Lung (tissue), 12 donors: ENCODE data around the gene SARDH. TPM values are rescaled to one million over a fixed set of nuclear protein-coding genes. Genes with fewer than 3 reads are reported as not detected.
A peak's percentile ranks its signal among the peaks of the same experiment; 100 is the strongest.

Experiments used
- ATAC-seq: fragments of 200-7000 bp; cut with Tn5 transposase; one replicate; pipeline ENCODE4 v1.9.1; 2020; ENCODE audit warnings: moderate number of reproducible peaks; ENCODE audit not compliant: insufficient read depth, low FRiP score
- DNase-seq, 3 donors: peaks; one replicate each; pipeline ENCODE4 v3.0.0-alpha.2; 2013 to 2017
- H3K27ac ChIP-seq, 2 donors: one replicate each; pipeline ENCODE4 v1.5.1; 2013; ENCODE audit warnings: mild to moderate bottlenecking in 2 of 2, moderate library complexity in 2 of 2, control low read depth in 1 of 2, inconsistent platforms in 1 of 2, low read depth in 1 of 2, low read length in 1 of 2
- H3K27me3 ChIP-seq, 3 donors: one replicate each; pipeline ENCODE4 v1.5.1; 2013; ENCODE audit warnings: low read length in 2 of 3; ENCODE audit not compliant: control insufficient read depth in 3 of 3, insufficient read depth in 3 of 3
- H3K36me3 ChIP-seq, 4 donors: one replicate each; pipeline ENCODE4 v1.5.1; 2013; ENCODE audit warnings: low read length in 4 of 4, mild to moderate bottlenecking in 1 of 4, moderate library complexity in 1 of 4; ENCODE audit not compliant: control insufficient read depth in 4 of 4, insufficient read depth in 4 of 4
- H3K4me1 ChIP-seq, 5 donors: one replicate each; pipeline ENCODE4 v1.5.1; 2013; ENCODE audit warnings: low read length in 5 of 5, mild to moderate bottlenecking in 2 of 5, moderate library complexity in 1 of 5; ENCODE audit not compliant: control insufficient read depth in 5 of 5, insufficient read depth in 5 of 5
- H3K4me3 ChIP-seq: one replicate; pipeline ENCODE4 v1.5.1; 2013; ENCODE audit warnings: mild to moderate bottlenecking, control low read depth, moderate library complexity
- H3K9ac ChIP-seq, 2 donors: one replicate each; pipeline ENCODE4 v1.5.1; 2013; ENCODE audit warnings: low read length in 2 of 2, control low read depth in 1 of 2; ENCODE audit not compliant: insufficient read depth in 1 of 2
- H3K9me3 ChIP-seq, 4 donors: one replicate each; pipeline ENCODE4 v1.5.1; 2013; ENCODE audit warnings: low read length in 3 of 4, mild to moderate bottlenecking in 1 of 4, moderate library complexity in 1 of 4; ENCODE audit not compliant: control insufficient read depth in 4 of 4, insufficient read depth in 3 of 4
- WGBS, 2 donors: extraction: QIAGEN DNeasy Blood & Tissue Kit; methylation state at CpG; one replicate each; pipeline ENCODE4 v1.1.7; 2013; 5-methylcytosine and 5-hydroxymethylcytosine counted together
- polyA plus RNA-seq, 2 donors: library from polyadenylated mRNA; stranded (reverse); fragments of 200-250 nt; gene quantifications; one replicate each; pipeline ENCODE4 v1.2.1, GENCODE V29; 2013
- total RNA-seq, 2 donors: library from RNA; depleted of rRNA in 1 of 2; stranded (reverse); fragments of >200 nt in 1 of 2; gene quantifications; one replicate each; pipeline ENCODE4 v1.2.1, GENCODE V29; 2014 to 2021
- TF ChIP-seq, protein P1 (sequence below): IDR thresholded peaks from 2 replicates; pipeline ENCODE4 v1.5.1; 2012; ENCODE audit warnings: mild to moderate bottlenecking; ENCODE audit errors: control extremely low read depth, extremely low read depth
- donor health status: control.
- donor health status: control.
- donor health status: Bipolar disorder and iron deficiency.
- donor health status: healthy.
- donor health status: DM: yes; HTN: yes; CAD: no.

The SARDH gene
- total and polyA plus RNA-seq, 4 donors = 1.8 to 8.4 (median 4.7) TPM

DNA sequence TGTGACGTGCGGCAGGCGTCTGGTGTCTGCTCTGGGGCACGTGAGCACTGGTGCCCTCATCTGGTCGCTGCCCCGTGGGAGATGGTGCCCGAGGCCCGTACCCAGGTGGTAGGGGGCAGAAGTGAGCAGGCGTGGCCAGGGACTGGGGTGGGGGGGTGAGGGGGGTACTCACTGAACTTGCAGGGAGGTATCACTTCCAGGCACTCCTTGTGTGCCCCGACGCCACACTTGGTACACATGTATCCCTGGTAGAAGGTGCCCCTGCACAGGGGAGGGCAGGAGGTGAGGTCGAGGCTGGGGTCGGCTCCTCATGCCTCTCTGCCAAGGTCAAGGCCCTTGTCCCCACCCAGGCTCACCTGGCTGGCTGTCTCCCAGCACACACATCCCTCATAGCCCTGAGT, 45.2 kb upstream of the SARDH start:
- no peak for ATAC-seq
- DNase-seq = no peak
- H3K9ac ChIP-seq = no peak overlapping the region
- no peak overlapping the region for H3K27ac ChIP-seq
- 82 to 89% methylated on average over 9 to 13 of the region's 13 CpGs for WGBS, 2 donors
- peaks cover 0 to 8% (median 0%) of the 10 kb centered on the region in 5 donors for H3K4me1 ChIP-seq
- TF ChIP-seq, protein P1, sequence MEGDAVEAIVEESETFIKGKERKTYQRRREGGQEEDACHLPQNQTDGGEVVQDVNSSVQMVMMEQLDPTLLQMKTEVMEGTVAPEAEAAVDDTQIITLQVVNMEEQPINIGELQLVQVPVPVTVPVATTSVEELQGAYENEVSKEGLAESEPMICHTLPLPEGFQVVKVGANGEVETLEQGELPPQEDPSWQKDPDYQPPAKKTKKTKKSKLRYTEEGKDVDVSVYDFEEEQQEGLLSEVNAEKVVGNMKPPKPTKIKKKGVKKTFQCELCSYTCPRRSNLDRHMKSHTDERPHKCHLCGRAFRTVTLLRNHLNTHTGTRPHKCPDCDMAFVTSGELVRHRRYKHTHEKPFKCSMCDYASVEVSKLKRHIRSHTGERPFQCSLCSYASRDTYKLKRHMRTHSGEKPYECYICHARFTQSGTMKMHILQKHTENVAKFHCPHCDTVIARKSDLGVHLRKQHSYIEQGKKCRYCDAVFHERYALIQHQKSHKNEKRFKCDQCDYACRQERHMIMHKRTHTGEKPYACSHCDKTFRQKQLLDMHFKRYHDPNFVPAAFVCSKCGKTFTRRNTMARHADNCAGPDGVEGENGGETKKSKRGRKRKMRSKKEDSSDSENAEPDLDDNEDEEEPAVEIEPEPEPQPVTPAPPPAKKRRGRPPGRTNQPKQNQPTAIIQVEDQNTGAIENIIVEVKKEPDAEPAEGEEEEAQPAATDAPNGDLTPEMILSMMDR = no peak
- H3K36me3 ChIP-seq = peaks cover 0 to 28% (median 14%) of the 10 kb centered on the region in 4 donors
- H3K4me3 ChIP-seq = no peak overlapping the region
- H3K9me3 ChIP-seq = no peaks in the 10 kb centered on the region
- H3K27me3 ChIP-seq = no peaks in the 10 kb centered on the region

DNA sequence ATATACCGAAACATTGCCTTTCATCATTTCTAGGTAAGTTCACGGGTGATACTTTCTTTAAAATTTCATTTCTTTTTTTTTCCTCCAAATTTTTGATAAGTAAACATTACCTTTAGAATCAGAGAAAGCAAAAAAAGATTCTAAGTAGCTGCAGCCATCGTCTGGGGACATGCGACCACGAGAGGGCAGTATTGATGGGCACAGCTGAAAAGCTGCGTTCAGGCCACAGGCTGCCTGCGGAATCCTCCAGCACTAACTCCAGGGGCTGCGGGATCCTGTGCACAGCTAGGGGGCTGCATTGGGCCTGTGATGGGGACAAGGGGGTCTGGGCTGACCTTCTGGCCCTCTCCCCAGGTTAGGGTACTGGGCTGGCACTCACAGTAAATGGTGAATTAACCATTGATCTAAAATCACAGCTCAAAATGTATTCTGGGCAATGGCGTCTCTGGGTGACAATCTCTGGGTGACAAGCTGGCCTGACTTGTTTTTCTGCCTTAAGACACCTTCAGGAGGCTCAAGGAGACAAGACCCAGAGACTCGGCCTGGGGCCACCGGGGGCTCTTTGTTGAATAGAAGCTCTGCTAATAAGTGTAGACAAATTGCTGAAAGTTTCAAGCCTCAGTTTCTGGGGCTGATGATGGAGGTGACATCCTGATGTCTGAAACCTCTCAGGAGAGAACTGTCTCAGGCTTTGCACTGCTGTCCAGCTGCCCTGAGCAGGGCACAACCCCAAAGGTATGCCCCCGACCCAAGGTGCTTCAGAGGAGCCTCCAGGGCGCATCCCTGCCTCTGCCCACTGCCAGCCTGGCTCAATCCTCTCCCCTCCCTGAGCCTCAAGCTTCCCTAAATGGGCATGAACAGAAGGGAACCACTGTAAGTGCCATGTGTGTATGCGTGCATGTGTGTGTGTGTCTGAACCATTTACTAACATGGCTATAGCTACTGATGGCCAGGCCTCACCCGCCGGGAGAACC, 44.3 kb upstream of the SARDH start:
- H3K27ac ChIP-seq = no peak overlapping the region
- no peaks in the 10 kb centered on the region for H3K9me3 ChIP-seq
- WGBS, 2 donors = 49 to 50% methylated on average over 16 of the region's 16 CpGs
- ATAC-seq (no peak), DNase-seq (peak; percentile 75 to 85 (median 82))
- peaks cover 0 to 5% (median 0%) of the 10 kb centered on the region in 5 donors for H3K4me1 ChIP-seq
- no peak overlapping the region for H3K4me3 ChIP-seq
- no peaks in the 10 kb centered on the region for H3K27me3 ChIP-seq
- H3K9ac ChIP-seq = no peak overlapping the region
- H3K36me3 ChIP-seq = peaks cover 0 to 35% (median 14%) of the 10 kb centered on the region in 4 donors
- TF ChIP-seq, protein P1 = peak; percentile 79

DNA sequence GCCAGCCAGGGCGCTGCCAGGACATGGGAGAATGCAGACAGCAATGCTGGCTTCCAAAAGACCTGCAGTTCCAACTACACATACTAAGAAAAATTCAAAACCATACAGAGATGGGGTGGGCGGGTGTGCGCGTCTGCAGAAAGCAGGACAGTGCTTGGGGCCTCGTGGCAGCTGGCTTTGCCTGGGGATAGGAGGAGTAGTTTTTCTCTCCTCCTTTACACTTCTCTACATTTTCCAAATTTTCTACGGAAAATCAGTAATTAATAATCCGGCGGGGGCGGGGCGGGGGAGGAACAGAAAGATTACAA, 43.6 kb upstream of the SARDH start:
- Histone ChIP-seq H3K36me3 (peaks cover 0 to 39% (median 17%) of the 10 kb centered on the region in 4 donors), H3K27me3 (no peaks in the 10 kb centered on the region), H3K9me3 (no peaks in the 10 kb centered on the region), H3K4me1 (peaks cover 0 to 5% (median 0%) of the 10 kb centered on the region in 5 donors), H3K9ac (no peak overlapping the region), H3K27ac (no peak overlapping the region), H3K4me3 (no peak overlapping the region)
- DNase-seq (no peak), ATAC-seq (no peak)
- WGBS, 2 donors = 85 to 96% methylated on average over 10 of the region's 10 CpGs
- TF ChIP-seq, protein P1 = no peak
